NCI-H748 treated with DMSO at 0.1 percent for 48 hours (cell line): ENCODE measurements around the gene FRMD8.

Experiments used
- DNase-seq: peaks from one replicate; lab custom pipeline; 2025; lab: John Stamatoyannopoulos, UW

FRMD8 gene

DNA sequence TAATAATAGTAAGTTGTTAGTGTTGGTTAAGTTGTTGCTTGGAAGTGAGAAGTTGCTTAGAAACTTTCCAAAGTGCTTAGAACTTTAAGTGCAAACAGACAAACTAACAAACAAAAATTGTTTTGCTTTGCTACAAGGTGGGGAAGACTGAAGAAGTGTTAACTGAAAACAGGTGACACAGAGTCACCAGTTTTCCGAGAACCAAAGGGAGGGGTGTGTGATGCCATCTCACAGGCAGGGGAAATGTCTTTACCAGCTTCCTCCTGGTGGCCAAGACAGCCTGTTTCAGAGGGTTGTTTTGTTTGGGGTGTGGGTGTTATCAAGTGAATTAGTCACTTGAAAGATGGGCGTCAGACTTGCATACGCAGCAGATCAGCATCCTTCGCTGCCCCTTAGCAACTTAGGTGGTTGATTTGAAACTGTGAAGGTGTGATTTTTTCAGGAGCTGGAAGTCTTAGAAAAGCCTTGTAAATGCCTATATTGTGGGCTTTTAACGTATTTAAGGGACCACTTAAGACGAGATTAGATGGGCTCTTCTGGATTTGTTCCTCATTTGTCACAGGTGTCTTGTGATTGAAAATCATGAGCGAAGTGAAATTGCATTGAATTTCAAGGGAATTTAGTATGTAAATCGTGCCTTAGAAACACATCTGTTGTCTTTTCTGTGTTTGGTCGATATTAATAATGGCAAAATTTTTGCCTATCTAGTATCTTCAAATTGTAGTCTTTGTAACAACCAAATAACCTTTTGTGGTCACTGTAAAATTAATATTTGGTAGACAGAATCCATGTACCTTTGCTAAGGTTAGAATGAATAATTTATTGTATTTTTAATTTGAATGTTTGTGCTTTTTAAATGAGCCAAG is 38.9 kb downstream of the FRMD8 start:
- no peak for DNase-seq

DNA sequence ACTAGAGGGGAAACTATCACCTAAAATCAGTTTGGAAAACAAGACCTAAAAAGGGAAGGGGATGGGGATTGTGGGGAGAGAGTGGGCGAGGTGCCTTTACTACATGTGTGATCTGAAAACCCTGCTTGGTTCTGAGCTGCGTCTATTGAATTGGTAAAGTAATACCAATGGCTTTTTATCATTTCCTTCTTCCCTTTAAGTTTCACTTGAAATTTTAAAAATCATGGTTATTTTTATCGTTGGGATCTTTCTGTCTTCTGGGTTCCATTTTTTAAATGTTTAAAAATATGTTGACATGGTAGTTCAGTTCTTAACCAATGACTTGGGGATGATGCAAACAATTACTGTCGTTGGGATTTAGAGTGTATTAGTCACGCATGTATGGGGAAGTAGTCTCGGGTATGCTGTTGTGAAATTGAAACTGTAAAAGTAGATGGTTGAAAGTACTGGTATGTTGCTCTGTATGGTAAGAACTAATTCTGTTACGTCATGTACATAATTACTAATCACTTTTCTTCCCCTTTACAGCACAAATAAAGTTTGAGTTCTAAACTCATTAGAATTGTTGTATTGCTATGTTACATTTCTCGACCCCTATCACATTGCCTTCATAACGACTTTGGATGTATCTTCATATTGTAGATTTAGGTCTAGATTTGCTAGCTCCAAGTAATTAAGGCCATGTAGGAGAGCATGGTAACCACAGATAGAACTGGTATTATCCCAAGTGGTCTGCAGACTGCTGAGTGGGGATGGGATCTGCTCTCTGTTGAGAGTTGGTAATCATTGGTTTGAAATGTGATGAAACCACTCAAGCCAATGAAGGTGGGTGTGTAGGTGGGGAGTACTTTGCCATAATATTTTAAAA is 39.8 kb downstream of the FRMD8 start:
- DNase-seq = no peak

GRCh38 chr11:65426839-65427690 is 40.6 kb downstream of the FRMD8 start:
- no peak for DNase-seq

GRCh38 chr11:65427691-65428577 is 41.5 kb downstream of the FRMD8 start:
- DNase-seq = no peak

DNA sequence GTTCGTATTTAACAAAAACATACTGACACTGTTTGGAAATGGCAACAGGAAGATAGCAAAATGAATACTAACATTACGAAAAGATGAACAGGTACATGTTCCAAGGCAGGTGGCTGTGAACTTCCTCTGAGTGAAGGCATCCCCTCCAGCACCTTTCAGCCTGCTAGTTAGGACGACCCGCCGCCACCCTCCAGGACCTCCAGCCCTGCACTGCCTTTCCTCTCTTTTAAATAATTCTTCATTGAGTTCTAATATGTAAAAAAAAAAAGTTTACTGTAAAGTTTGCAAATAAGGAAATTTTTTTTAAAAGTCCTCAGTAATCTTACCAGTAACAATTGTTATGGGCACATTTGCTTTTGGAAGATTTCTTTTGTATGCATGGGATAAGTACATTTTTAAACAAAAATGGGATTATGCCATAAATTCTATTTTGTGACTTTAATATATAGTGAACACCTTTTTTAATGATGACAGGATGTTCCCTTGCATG is 42.2 kb downstream of the FRMD8 start:
- no peak for DNase-seq

DNA sequence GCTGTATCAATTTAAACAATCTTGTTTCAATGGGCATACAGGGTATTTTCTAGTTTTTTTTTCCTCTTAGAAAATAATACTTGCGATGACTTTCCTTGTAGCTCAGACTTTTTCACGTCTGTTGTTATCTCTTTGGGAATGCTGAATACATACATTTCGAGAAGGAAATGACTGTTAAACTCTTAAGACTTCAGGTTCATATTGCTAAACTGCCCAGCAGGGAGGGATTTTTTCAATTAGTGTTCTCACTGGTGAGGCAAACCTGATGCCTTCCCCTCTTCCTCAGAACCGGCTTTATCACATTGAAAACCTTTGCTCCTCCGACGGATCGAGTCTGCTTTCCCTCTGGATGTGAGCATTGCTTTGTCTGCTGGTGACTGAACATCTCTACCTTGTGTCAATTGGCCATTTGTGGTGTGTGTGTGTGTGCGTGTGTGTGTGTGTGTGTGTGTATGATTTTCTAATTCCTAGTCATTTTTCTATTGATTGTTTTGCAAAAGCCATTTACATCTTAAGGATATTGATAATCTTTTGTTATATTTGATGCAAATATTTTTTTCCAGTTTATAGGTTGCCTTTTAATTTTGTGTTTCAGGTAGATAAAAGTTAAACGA is 42.7 kb downstream of the FRMD8 start:
- DNase-seq = no peak

GRCh38 chr11:65429724-65430405 is 43.4 kb downstream of the FRMD8 start:
- no peak for DNase-seq

DNA sequence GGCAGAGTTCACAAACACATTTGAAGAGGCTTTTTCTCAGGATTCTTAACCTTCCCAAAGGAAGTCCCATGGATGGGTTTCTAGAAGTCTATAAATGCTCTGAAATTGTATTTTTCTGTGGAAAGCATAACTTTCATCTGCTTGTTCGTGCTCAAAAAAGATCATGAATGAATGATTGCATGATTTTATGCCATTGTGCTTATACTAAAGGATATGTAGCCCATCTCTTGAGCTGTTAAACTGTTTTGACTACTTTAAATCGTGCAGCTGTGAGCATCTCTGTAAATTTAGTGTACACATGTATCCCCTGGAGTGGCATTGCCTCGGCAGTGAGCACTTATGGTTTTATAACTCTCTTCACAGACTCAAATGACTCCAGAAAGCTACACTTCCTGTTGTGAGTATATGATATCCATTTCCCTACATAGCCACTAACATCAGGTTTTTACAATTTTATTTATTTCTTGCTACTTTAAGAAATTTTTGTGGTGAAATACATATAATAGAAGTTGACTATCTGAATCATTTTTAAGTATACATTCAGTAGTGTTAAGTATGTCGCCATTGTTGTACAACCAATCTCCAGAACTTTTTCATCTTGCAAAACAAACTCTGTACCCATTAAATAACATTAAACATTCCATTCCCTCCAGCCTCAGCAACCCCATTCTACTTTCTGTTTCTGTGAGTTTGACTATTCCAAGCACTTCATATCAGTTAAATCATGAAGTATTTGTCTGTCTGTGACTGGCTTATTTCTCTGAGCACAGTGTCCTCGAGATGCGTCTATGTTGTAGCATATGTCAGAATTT is 44.2 kb downstream of the FRMD8 start:
- DNase-seq = no peak

DNA sequence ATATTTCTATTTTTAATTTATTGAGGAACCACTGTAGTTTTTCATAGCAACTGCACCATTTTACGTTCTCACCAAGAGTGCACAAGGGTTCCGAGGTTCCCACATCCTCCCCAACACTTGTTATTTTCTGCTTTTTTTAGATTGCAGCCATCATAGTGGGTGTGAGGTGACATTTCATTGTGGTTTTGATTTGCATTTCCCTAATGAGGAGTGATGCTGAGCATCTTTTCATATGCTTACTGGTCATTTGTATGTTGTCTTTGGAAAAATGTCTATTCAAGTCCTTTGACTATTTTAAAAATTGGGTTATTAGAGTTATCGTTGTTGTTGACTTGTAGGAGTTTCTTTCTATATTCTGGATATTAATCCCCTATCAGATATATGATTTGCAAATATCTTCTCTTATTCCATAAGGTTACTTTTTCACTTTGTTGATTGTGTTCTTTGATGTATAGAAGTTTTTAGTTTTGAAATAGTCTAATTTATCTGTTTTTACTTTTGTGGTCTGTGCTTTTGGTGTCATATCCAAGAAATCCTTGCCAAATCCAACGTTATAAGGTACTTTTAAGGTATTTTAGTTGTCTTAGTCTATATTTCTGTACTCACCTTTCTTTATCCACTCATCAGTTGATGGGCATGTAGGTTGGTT is 45.1 kb downstream of the FRMD8 start:
- no peak for DNase-seq

DNA sequence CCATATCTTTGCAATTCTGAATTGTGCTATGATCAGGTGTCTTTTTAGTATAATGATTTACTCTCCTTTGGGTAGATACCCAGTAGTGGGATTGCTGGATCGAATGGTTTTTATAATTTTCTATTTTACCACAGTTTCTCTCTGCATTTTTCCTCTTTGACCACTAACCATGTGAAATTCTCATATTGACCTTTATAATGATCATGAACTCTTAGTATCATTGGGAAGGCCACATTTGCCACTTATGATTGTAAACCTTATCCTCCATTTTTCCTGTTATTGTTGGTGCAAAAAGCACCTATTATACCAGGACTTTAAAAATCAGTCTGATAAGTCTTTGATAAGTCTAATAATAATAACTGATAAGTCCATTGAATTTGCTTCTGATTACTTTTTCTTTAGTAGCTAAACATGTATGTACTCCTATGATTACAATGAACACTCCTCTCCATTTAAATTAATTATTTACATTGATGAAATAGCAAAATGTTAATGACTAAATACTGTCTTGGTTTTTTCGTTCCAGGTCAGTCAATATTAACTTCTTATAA is 45.7 kb downstream of the FRMD8 start:
- DNase-seq = no peak

- peak; percentile 18 for DNase-seq
These were observed 46.5 kb downstream of the FRMD8 start for GRCh38 chr11:65432686-65433582.

GRCh38 chr11:65433657-65434056 is 47.2 kb downstream of the FRMD8 start:
- DNase-seq = no peak

DNA sequence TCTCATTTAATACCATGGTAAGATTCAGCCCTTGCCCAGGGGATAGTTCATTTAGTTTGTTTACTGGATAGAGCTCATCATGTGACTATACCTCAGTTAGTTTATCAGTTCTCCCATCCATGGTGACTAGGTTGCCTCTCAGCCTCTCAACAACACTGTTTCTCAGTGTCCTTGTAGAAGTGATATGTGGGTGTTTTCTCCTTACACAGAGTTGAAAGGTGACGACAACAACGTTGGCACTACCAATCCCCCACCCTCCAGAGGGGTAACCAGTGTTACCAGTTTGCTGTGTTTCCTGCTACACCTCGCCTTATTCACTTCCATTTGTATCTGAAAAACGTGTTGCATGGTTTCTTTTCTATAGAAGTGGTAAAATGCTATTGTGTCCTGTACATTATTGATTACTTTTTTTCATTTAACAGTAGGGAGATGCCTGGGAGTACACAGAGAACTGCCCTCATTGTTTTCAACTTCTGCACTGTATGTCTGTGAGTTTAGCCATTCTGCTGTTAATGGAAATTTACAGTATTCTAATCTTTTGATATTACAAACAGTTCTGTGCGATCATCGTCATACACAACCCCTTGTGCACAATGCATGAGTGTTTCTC is 47.7 kb downstream of the FRMD8 start:
- no peak for DNase-seq

DNA sequence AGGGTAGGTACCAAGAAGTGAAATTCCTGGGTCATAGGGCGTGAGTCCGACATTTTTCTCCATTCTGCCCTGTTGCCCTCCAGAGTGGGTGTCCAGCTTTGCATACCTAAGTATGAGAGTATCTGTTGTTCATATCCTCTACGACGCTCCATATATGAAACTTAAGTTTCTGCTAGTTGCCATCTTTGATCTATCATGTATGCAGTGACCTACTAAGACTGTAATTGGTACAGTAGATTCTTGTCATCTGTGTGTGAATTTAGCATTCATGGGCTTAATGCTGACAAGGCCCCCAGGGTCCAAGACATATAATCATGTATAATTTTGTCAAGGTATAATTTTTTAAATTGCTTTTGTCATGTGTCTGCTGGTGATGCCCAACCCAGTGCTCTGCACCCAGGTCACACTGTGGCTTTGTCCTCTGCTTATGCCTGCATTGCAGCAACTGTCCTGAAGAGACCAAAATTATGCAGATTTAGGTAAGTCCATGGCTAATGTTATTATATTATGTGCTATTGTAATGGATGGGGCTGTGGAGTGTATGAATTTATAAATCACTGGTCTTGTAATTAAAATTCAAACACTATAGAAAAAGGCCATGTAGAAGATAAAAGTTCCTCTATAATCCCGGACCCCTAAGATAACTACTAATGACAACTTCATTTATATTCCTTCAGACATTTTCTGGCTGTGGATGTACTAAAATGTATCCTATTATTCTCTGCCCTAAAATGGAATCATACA is 48.4 kb downstream of the FRMD8 start:
- no peak for DNase-seq

DNA sequence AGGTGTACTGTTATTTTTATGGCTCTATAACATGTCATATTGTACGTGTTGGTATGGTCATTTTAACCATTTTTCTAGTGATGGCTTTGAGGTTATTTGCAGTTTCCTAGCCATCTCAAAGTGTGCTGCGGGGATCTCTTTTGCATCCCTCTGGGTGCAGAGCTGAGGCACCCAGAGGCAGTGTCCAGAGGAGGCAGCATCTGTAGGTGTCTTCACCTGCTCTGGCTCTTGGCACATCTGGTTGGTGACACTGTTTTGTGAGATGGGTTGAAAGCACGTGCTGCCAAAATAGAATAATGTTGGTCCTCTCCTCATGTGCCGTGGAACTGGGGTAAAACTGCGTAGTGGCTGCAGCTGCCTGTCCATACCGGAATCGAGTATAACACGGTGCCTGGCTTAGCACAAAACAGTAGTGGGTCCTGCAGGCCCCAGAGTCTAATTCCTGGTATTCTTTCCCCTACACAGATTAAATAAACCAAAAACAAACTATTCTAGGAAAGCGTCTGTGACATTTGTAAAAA is 49.0 kb downstream of the FRMD8 start:
- no peak for DNase-seq

- no peak for DNase-seq
These were observed 49.6 kb downstream of the FRMD8 start for GRCh38 chr11:65435981-65436411.
